Chondrocyte (in vitro differentiated cells): ENCODE results near the gene TNIP3. TPM values are rescaled to one million over a fixed set of nuclear protein-coding genes. Genes with fewer than 3 reads are reported as not detected.

Experiments used
- DNase-seq: peaks from one replicate; pipeline ENCODE4 v3.0.0; 2021; ENCODE audit warnings: mixed read lengths, low spot score
- H3K27ac Mint-ChIP-seq: one replicate; pipeline ENCODE4 v1.8.0; 2021; ENCODE audit warnings: mild to moderate bottlenecking, moderate library complexity, mixed read lengths; ENCODE audit not compliant: unreplicated experiment
- H3K27me3 Mint-ChIP-seq: 2 replicates; pipeline ENCODE4 v1.8.0; 2021; ENCODE audit warnings: low read depth, mixed read lengths
- H3K36me3 Mint-ChIP-seq: 2 replicates; pipeline ENCODE4 v1.8.0; 2021; ENCODE audit warnings: low read depth, mixed read lengths
- H3K4me1 Mint-ChIP-seq: 2 replicates; pipeline ENCODE4 v1.8.0; 2021; ENCODE audit warnings: low read depth, mild to moderate bottlenecking, mixed read lengths
- H3K4me3 Mint-ChIP-seq: one replicate; pipeline ENCODE4 v1.8.0; 2021; ENCODE audit warnings: mild to moderate bottlenecking, moderate library complexity, mixed read lengths; ENCODE audit not compliant: unreplicated experiment
- H3K9me3 Mint-ChIP-seq: 2 replicates; pipeline ENCODE4 v1.8.0; 2021; ENCODE audit warnings: low read depth, mixed read lengths
- total RNA-seq: library from RNA; stranded (reverse); gene quantifications from 3 replicates; pipeline ENCODE4 v1.2.1, GENCODE V29; 2021
- TF ChIP-seq, protein P1 (sequence below): fragments of 200-600 bp; sonication (generic); IDR thresholded peaks from 2 replicates; pipeline ENCODE4 v1.5.0; 2021; ENCODE audit warnings: antibody characterized with exemption, mild to moderate bottlenecking, moderate library complexity

Gene TNIP3
- total RNA-seq, 1 donor from 2014 or later, result not detected

DNA sequence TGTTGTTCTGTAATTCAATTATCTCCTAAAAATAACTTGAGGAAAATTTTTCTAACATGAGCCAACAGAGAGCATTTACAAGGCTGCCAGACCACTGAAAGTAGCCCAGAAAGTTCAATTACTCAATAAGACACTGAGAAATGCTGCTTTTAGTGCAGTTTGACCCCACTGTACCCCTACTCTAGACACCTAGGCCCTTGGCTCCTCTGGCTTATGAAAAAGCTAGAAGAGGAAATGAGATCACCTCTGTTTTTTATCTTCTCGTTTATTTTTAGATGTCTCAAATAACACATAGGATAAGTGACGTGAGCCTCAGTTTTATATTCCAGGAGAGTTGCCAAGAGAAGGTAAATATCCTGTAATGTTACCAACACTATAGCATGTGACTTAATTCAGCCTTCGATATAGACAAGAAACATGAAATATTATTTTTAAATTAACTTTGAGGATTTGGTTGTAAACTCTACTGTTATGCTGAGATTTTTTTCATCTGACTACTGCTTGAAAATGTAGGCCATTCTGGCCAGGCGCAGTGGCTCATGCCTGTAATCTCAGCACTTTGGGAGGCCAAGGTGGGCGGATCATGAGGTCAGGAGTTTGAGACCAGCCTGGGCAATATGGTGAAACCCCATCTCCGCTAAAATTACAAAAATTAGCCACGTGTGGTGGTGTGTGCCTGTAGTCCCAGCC lies 24.4 kb downstream of the TNIP3 start:
- H3K4me3 Mint-ChIP-seq, result no peak overlapping the region
- H3K4me1 Mint-ChIP-seq, result peaks cover 35% of the 10 kb centered on the region
- TF ChIP-seq, protein P1, sequence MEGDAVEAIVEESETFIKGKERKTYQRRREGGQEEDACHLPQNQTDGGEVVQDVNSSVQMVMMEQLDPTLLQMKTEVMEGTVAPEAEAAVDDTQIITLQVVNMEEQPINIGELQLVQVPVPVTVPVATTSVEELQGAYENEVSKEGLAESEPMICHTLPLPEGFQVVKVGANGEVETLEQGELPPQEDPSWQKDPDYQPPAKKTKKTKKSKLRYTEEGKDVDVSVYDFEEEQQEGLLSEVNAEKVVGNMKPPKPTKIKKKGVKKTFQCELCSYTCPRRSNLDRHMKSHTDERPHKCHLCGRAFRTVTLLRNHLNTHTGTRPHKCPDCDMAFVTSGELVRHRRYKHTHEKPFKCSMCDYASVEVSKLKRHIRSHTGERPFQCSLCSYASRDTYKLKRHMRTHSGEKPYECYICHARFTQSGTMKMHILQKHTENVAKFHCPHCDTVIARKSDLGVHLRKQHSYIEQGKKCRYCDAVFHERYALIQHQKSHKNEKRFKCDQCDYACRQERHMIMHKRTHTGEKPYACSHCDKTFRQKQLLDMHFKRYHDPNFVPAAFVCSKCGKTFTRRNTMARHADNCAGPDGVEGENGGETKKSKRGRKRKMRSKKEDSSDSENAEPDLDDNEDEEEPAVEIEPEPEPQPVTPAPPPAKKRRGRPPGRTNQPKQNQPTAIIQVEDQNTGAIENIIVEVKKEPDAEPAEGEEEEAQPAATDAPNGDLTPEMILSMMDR, result no peak
- no peaks in the 10 kb centered on the region for H3K9me3 Mint-ChIP-seq
- H3K36me3 Mint-ChIP-seq, result no peaks in the 10 kb centered on the region
- no peaks in the 10 kb centered on the region for H3K27me3 Mint-ChIP-seq
- no peak for DNase-seq
- H3K27ac Mint-ChIP-seq, result peak overlapping the region; percentile 75

DNA sequence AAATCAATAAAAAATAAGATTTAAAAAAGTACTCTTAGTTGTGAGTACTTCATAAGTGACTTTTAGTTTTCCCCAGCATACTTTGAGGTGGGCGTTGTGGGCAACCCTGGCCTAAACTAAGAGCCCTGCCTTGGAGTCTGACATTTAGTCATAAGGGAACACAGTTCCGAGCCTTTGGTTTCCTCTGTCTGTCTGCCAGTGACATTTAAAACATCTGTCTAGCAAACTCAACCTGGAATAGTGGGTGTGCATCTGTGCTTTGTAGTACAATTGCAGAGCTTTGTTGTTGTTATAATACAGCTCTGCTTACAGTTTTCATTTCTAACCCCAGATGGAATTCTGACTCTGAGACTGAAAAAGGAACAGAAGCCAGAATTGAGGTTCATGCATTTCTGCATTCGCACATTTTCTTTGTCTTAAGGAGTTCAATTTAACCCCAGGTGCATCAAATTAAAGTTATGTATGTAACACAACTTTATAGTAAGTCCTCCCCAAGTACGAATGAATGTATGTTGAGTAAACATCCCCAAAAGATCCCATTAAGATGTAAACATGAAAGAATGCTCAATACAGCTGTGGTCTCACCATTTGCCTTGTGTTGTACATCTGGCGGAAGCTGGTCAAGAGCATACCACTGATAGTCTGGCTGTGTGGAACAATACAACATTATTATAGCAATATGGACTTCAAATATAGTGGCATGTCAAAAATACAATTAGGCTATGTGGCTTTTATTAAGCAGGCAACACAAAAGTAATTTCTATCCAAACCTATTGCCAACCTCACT lies 25.9 kb downstream of the TNIP3 start:
- no peaks in the 10 kb centered on the region for H3K36me3 Mint-ChIP-seq

DNA sequence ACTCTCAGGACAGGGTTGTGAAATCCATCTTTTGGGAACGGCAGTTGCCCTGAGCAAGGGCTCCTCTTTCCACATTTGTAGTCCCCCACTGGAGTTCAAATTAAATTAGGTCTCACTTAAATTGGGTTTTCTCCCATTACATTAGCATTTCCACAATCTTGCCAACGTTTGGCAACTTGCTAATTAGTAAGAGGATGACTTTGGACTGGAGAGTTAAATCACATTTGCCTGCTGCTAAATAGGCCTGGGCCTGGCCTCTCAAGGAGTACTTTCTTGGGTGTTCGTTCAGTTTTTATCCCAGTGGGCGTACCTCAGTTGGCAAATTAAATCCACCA lies 33.8 kb downstream of the TNIP3 start:
- H3K9me3 Mint-ChIP-seq, result peaks cover 3% of the 10 kb centered on the region
- TF ChIP-seq, protein P1, result no peak
- H3K36me3 Mint-ChIP-seq, result no peaks in the 10 kb centered on the region
- no peaks in the 10 kb centered on the region for H3K4me1 Mint-ChIP-seq
- no peak for DNase-seq
- H3K27ac Mint-ChIP-seq, result no peak overlapping the region
- no peaks in the 10 kb centered on the region for H3K27me3 Mint-ChIP-seq
- no peak overlapping the region for H3K4me3 Mint-ChIP-seq

More for the DNA sequence above, 25.9 kb downstream of the TNIP3 start:
- Mint-ChIP-seq H3K27me3 (no peaks in the 10 kb centered on the region), H3K27ac (no peak overlapping the region), H3K4me3 (no peak overlapping the region), H3K4me1 (peaks cover 35% of the 10 kb centered on the region), H3K9me3 (no peaks in the 10 kb centered on the region)
- TF ChIP-seq, protein P1, result no peak
- DNase-seq, result no peak

DNA sequence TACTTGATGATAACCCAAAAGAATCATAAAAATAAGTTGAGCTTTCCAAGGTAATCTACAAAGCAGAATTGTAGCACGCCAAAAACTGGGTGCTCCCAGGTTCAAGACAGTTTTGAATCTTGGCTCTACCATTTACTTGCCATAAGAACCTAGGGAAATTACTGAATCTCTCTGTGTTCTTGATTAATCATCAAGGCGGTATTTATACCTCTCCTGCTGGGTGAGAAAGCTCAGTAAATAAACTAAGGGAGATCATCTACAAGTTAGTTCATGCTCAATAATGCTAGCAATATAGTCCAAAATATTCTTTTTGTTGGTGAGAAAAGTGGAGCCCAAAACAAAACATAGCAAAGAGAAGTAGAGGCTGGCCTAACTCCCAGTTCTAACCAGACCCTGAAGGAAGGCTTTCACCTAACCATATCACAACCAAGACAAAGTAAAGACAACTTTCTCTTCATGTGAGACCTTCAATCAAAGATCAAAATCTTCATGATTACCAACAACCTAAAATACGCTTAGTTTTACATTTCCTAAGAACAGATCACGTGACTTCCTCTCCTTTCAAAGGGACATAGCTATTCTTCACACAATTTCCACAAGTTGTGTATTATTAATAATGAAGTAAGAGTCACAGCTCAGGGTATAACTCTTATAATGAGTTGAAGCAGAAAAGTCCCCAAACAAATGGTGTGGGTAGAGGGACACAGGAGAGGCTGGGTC lies 34.4 kb downstream of the TNIP3 start:
- no peaks in the 10 kb centered on the region for H3K27me3 Mint-ChIP-seq
- TF ChIP-seq, protein P1, result no peak
- H3K27ac Mint-ChIP-seq, result no peak overlapping the region
- no peak for DNase-seq
- H3K4me1 Mint-ChIP-seq, result no peaks in the 10 kb centered on the region
- H3K9me3 Mint-ChIP-seq, result peaks cover 3% of the 10 kb centered on the region
- no peak overlapping the region for H3K4me3 Mint-ChIP-seq
- H3K36me3 Mint-ChIP-seq, result no peaks in the 10 kb centered on the region

DNA sequence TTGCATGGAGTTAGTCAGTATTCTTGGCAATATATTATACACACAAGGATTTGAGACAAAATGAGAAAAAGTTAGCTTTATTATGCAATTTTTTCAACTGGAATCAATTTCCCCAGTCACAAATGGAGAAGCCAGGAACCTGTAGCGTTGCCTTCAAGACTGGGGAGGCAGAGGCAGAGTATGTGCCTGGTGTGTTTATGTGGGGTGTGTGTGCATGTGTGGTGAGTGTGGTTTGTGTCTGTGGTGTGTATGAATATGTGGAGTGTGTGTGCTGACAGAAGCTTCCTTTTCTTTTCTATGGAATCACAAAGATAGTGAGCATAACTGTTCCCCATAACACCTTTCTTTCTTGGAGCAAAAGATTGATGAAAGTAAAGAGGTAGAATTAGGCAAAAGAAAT lies 37.0 kb downstream of the TNIP3 start:
- Mint-ChIP-seq H3K4me1 (peaks cover 4% of the 10 kb centered on the region), H3K27ac (no peak overlapping the region), H3K36me3 (no peaks in the 10 kb centered on the region), H3K4me3 (no peak overlapping the region), H3K9me3 (peaks cover 3% of the 10 kb centered on the region), H3K27me3 (no peaks in the 10 kb centered on the region)
- no peak for DNase-seq
- TF ChIP-seq, protein P1, result no peak
